Mesothelial cell of epicardium (in vitro differentiated cells): ENCODE measurements around the gene MYL3. TPM values are rescaled to one million over a fixed set of nuclear protein-coding genes. Genes with fewer than 3 reads are reported as not detected.

ENCODE experiments used
- DNase-seq, 2 experiments: peaks; one replicate each; pipeline ENCODE4 v3.0.0; 2021; ENCODE audit warnings: low spot score in 2 of 2; ENCODE audit not compliant: unreplicated experiment in 2 of 2
- H3K27ac Mint-ChIP-seq: 2 replicates; pipeline ENCODE4 v1.8.0; 2021; ENCODE audit warnings: mixed read lengths
- H3K27me3 Mint-ChIP-seq: 2 replicates; pipeline ENCODE4 v1.8.0; 2021; ENCODE audit warnings: low read depth, mixed read lengths
- H3K36me3 Mint-ChIP-seq: 2 replicates; pipeline ENCODE4 v1.8.0; 2021; ENCODE audit warnings: mixed read lengths
- H3K4me1 Mint-ChIP-seq: 2 replicates; pipeline ENCODE4 v1.8.0; 2021; ENCODE audit warnings: mixed read lengths
- H3K4me3 Mint-ChIP-seq: 2 replicates; pipeline ENCODE4 v1.8.0; 2021; ENCODE audit warnings: mild to moderate bottlenecking, moderate library complexity, mixed read lengths
- H3K9me3 Mint-ChIP-seq: 2 replicates; pipeline ENCODE4 v1.8.0; 2021; ENCODE audit warnings: mixed read lengths
- CTCF ChIP-seq: fragments of 200-600 bp; sonication (generic); IDR thresholded peaks from one replicate; pipeline ENCODE4 v1.5.0; 2021; ENCODE audit warnings: antibody characterized with exemption; ENCODE audit not compliant: unreplicated experiment
- total RNA-seq: library from RNA; stranded (reverse); gene quantifications from 3 replicates; pipeline ENCODE4 v1.2.1, GENCODE V29; 2021

Gene MYL3
- total RNA-seq, 1 donor from 2014 or later: 5.3 TPM

GRCh38 chr3:46851364-46852333, 11.6 kb downstream of the MYL3 start:
- Mint-ChIP-seq H3K4me3 (no peak overlapping the region), H3K36me3 (no peaks in the 10 kb centered on the region), H3K27me3 (peaks cover 2% of the 10 kb centered on the region), H3K27ac (no peak overlapping the region), H3K4me1 (peaks cover 47% of the 10 kb centered on the region), H3K9me3 (no peaks in the 10 kb centered on the region)
- no peak for TF ChIP-seq CTCF
- DNase-seq: peak; percentile 15 to 17

GRCh38 chr3:46850468-46850779, 12.8 kb downstream of the MYL3 start:
- Mint-ChIP-seq H3K27ac (no peak overlapping the region), H3K4me1 (peaks cover 48% of the 10 kb centered on the region), H3K9me3 (no peaks in the 10 kb centered on the region), H3K36me3 (no peaks in the 10 kb centered on the region), H3K27me3 (no peaks in the 10 kb centered on the region), H3K4me3 (no peak overlapping the region)
- TF ChIP-seq CTCF: no peak
- no peak for DNase-seq

GRCh38 chr3:46849686-46850467, 13.4 kb downstream of the MYL3 start:
- H3K4me1 Mint-ChIP-seq: peaks cover 54% of the 10 kb centered on the region
- peak overlapping the region; percentile 81 for H3K27ac Mint-ChIP-seq
- no peaks in the 10 kb centered on the region for H3K9me3 Mint-ChIP-seq
- no peak for TF ChIP-seq CTCF
- H3K36me3 Mint-ChIP-seq: no peaks in the 10 kb centered on the region
- DNase-seq: no peak
- H3K27me3 Mint-ChIP-seq: no peaks in the 10 kb centered on the region
- H3K4me3 Mint-ChIP-seq: no peak overlapping the region

- Mint-ChIP-seq H3K4me1 (peaks cover 60% of the 10 kb centered on the region), H3K27ac (peak overlapping the region; percentile 81), H3K4me3 (no peak overlapping the region), H3K36me3 (no peaks in the 10 kb centered on the region), H3K9me3 (no peaks in the 10 kb centered on the region), H3K27me3 (no peaks in the 10 kb centered on the region)
- TF ChIP-seq CTCF: no peak
- peak in 1 of 2 experiments; percentile 14 for DNase-seq
These were observed 14.1 kb downstream of the MYL3 start for GRCh38 chr3:46849045-46849631.

- Mint-ChIP-seq H3K27me3 (no peaks in the 10 kb centered on the region), H3K9me3 (peaks cover 3% of the 10 kb centered on the region), H3K4me3 (peak overlapping the region; percentile 32), H3K36me3 (peaks cover 4% of the 10 kb centered on the region), H3K27ac (no peak overlapping the region), H3K4me1 (peaks cover 60% of the 10 kb centered on the region)
- TF ChIP-seq CTCF: peak; percentile 38
- DNase-seq: peak in 1 of 2 experiments; percentile 45
These were observed 14.8 kb downstream of the MYL3 start for GRCh38 chr3:46848271-46849044.
